NCI-H2171 treated with DMSO at 0.1 percent for 48 hours (cell line): ENCODE measurements around the gene TMEM258.

ENCODE experiments used
- DNase-seq: peaks from one replicate; lab custom pipeline; 2025; lab: John Stamatoyannopoulos, UW

The TMEM258 gene

DNA sequence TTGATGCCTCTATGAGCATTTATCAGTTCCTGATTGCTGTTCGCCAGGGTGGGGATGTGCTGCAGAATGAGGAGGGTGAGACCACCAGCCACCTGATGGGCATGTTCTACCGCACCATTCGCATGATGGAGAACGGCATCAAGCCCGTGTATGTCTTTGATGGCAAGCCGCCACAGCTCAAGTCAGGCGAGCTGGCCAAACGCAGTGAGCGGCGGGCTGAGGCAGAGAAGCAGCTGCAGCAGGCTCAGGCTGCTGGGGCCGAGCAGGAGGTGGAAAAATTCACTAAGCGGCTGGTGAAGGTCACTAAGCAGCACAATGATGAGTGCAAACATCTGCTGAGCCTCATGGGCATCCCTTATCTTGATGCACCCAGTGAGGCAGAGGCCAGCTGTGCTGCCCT, 3.1 kb upstream of the TMEM258 start:
- no peak for DNase-seq

DNA sequence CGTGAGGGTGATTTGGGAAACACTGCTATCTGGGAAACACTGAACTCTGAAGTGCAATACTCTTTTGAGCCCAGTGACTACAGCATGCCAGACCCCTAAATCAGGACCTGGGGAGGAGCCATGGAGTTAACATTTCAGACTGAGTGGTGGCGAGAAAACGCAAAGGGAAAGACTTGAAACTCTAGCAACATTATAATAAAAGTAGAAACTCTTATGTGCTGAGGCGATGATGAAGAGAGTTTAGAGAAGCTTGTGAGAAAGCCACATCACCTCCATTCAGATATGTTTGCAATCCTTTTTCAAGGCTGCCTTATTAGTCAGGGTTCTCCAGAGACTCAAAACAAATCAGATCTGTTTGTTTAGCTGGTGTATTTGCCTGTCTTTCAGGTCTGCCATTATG, 2.2 kb upstream of the TMEM258 start:
- no peak for DNase-seq

DNA sequence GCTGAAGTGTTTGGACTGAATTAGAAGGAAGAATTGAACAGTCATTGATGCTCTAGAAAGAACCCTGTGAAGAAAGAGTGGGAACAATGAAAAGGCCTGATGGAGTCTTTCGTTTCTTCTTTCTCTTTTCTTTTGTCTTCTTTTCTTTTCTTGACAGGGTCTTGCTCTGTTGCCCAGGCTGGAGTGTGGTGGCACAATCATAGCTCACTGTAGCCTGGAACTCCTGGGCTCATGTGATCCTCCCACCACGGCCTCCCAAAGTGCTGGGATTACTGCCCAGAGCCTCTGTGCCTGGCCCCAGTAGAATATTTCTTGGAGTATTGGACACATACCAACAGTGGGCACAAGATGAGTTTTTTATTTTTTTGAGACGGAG, 1.4 kb upstream of the TMEM258 start:
- no peak for DNase-seq

DNA sequence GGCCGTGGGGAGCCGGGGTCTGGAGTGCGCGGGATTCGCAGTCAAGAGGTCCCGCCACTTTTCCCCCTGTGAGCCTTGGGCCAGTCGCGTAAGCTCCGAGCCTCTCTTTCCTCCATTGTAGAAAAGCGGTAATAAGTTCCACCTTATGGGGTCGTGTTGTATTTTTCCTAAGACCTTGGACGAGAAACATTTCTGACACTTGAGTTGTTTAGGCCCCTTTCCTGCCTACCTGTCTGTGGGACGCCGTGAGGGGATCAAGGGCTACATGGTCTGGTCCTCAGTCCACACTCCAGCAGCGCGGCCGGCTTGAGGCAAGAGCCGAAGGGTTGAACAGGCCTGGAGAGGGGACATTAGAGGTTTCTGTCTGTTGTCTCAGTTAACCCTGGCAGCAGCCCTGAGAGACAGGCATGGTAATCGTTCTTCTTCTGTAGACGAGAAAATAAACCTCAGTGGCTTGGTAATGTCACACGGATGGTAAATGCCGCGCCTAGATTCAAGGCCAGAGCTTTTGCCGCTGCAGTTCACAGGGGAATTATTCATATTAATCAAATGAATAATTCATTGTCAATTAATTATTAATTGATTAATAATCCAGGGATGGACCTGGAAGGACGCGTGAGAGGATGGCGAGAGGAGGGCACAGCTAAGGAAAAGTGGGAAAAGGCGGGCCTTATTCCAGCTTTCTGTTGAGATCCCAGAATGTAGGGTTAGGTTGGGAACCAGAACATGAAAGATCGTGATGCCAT, 857 bp upstream of the TMEM258 start:
- DNase-seq, result peak; percentile 66

DNA sequence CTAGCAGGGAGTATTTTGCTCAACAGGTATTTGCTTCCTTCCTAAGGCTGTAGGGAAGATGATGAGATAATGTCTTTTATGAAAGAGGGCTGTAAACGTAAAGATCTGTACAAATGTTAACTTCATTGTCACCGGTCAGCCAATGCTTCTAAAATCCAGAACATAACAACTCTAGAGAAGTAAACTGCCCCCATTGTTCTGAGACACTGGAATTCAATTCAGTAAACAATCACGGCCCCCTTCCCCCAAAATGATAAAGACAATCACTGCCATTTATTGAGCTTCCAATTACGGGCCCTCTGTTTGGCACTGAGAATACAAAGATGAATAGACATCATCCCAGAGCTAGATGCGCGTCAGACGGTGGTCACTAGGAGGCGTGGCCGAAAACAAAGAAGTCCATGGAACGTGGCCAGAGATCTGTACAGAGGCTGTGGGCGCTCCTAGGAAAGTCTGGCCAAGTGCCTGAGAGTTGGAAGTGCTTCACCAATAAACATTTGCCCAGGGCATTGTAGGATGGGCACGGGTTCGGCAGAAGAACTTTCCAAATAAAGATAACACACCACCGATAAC, 576 bp downstream of the TMEM258 start:
- peak; percentile 51 for DNase-seq

DNA sequence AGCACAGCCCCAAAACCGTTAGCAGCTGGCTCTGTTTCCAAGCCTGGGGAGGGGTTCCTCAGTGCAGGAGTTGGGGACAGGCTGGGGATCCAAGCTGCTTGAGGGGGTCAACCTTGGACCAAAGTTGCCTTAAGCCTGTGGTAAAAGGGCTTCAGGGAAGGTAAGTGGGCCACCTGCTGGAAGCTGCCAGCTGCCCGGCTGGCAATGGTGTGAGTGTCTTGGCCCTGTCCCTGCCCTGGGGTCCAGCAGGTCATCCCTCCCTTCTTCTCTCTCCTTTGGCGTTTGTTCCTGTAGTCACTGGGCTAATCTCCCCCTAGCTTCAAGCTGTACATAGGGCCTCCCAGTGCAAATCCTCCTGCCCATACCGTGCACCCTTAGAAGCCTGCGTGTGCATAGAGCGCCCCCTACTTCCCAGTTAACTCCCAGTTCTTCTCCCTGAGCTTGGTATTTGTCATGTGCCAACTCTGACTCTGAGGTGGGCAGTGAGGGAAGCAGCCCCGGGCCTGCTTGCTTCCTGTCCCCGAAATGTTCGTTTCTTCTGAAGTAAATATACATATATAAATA, 4.4 kb downstream of the TMEM258 start:
- DNase-seq, result no peak

DNA sequence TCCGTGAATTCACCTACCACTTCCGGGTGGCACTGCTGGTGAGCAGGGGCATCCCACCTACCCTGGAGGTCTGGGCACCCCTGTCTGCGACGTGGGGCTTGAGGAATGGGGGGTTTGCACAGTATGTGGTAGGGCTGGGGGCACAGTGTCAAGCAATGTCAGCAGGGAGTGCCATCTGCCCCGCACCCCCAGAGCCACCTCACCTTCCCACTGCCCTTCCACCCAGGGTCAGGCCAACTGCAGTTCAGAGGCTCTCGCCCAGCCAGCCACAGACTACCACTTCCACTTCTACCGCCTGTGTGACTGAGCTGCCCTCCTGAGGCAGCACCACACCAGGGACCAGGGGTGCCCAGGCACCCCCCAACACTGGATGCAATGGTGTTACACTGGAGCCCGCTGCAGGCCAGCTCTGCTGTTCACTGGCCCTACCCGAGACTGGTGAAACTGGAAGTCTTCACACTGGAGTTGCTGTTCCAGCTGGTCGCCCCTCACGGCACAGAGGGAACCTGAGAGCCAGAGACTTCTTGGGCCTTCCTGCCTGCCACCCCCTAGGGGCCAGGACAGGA, 6.5 kb downstream of the TMEM258 start:
- DNase-seq, result no peak

DNA sequence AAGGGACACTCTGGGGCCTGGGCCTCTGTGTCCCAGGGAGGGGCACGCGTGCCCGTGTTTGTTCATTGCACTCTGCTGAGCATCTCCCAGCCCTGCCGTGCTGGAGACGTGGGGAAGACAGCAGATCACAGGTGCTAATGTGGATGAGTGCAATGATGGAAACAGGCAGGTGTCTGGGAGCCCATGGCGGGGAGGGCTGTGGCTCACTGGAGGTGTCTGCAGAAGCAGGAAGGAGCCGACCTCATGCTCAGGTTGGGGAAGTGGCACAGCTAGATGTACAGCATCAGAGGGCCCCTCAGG, 7.9 kb downstream of the TMEM258 start:
- DNase-seq, result no peak

DNA sequence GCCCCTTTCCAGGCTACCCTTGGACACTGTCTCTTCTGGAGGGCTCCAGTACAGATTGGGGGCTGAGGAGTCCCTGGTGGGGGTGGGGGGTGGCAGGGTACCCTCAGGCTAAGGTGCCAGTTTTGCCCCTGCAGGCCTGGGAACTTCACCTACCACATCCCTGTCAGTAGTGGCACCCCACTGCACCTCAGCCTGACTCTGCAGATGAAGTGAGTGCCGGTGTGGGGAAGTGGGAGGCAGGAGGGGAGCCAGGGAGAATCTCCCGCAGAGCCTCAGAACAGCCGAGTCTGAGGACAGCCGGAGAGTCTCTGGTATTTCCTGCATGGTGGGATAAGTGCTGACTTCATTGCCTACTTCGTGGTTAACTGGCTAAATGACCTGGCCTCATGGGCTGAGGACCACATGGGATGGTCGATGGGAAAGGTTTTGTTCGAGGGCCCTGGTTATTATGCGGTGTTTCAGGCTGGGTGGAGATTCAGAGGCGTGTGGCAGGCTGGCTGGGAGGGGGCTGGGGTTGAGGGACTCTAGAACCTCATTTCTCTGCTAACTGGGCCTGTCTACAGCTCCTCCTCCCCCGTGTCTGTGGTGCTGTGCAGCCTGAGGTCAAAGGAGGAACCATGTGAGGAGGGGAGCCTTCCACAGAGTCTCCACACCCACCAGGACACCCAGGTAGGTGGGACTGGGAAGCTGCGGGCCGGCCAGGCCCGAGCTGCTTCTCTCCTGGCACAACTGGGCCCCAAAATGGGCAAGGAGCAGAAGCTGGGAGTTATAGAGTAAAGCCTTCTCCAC, 8.5 kb downstream of the TMEM258 start:
- no peak for DNase-seq

DNA sequence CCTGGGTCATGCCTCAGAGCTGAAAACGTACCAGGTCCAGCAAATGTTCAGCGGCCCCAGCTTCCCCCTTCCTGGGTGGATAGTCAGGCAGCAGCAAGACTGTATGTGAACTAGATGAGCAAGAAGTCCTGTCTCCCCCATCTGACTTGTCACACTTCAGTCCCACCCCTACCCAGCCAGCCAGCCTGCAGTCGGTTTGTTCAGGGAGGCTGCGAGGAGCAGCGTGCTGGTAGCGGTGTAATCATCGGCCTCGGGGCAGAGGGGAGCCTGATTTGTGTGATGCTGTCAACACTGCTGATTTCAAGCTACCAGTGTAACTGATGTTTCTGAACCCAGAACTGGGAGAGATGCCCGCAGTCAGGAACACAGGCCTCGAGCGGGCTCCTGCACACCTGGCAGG, 9.6 kb downstream of the TMEM258 start:
- no peak for DNase-seq

DNA sequence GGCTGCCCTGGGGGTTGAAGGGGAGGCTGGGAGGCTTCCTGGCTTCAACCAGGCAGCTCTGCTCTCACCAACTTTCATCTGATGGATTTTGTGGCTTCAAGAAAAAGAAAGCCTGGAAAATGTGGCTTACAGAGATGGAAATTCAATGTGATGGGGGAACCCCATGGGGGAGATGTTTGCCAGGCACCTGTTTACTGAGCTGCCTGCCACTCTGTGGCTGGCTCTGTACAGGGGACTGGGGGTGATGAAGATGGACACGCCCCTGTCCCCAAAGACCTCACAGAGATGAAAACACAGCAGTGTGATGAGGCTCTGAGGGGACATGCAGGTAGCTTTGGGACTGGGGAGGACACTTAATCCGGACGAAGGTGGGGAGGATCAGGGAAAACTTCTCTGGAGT, 10.1 kb downstream of the TMEM258 start:
- no peak for DNase-seq

DNA sequence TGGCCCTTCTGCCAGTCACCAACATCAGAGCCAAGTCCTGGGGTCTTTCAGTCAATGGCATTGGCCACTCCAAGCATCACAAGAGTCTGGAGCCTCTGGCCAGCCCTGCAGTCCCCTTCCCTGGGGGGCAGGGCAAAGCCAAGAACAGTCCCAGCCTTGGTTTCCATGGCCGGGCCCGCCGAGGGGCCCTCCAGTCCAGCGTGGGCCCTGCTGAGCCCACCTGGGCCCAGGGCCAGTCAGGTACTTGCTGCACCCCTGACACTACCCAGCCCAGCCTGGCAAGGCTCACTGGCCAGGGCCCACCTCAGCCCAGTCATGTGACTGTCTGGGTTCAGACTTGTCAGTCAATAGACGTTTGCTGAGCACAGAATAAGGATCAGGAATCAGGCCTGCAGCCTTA, 10.8 kb downstream of the TMEM258 start:
- DNase-seq, result no peak

DNA sequence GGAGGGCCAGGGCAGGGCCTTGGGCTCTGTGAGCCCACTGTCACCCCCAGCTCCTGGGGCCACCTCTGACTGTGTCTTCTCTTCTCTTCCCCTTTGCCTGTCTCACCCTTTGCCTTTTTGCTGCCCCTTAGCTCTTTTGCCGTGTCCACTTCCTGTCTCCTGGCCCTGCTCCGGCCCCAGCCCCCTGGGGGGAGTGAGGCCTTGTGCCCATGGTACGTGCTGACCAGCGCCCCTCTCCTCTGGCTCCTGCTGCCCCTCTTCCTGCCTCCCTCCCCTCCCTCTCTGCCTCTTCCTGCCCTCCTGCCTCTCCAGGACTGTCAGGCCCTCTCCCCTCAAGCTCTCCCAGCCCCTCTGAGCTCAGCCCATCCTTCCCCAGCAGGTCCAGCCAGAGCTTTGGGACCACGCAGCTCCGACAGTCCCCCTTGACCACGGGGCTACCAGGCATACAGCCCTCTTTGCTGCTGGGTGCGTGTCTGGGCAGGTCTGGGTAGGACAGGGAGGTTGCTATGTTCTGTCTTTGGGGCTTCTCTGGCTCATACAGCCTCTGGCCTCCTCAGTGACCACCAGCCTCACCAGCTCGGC, 11.7 kb downstream of the TMEM258 start:
- DNase-seq, result no peak

DNA sequence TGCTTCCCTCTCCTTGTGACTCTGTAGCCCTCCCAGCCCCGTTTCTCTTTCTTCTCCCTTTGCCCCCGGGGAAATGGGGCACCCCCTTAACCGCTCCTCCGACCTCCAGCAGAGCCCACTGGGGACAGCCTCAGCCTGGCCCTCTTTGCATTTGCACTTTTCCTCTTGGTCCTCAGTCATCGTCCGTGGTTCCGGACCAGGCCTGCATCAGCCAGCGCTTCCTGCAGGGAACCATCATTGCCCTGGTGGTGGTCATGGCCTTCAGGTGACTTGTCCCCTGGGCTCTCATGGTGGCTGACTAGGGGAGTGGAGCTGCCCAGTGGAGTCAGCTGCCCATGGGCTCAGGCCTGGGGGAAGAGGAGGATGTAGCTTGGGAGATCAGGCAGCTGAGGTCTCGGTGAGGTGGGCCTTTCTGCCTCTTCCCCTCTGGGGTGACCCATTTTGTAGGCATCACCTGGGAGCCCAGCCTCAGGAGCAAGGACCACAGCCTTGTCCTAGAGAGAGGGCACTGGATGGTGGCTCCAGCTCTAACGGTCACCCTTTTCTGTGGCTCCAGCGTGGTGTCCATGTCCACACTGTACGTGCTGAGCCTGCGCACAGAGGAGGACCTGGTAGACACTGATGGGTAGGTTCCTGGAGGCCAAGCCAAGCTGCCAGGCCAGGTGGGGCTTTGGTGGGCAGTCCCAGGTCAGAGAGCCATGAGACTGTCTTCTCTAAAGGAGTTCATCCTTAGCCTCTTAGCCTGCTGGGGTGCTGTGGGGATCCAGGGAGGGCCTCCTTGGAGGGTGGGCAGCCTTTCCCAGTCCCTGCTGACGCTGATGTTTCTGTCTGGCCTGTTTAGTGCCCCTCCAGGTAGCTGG, 12.5 kb downstream of the TMEM258 start:
- no peak for DNase-seq

DNA sequence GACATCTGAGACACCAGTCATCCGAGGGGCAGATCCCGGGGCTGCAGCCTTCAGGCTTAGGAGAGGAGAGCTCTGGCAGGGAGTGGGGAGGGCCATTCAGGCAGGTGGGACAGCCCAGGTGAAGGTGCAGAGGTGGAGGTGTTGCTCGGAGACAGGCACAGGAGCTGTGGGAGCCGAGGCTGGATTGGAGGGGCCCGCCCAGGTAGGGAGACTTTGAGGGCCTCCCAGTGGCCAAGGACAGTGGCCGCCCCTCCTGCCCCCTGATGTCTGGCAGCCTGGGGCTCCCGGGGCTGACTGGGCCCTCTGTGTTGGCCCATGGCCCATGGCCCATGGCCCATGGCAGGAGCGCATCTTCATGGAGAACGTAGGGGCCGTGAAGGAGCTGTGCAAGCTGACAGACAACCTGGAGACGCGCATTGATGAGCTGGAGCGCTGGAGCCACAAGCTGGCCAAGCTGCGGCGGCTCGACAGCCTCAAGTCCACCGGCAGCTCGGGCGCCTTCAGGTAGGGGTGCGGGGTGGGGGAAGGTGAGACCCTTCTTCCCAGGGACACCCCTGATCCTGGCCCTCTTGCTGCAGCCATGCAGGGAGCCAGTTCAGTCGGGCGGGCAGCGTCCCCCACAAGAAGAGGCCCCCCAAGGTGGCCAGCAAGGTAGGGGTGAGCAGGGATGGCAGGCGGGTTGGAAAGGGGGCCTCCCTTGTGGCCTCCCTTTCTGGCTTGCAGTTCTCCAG, 13.3 kb downstream of the TMEM258 start:
- no peak for DNase-seq

DNA sequence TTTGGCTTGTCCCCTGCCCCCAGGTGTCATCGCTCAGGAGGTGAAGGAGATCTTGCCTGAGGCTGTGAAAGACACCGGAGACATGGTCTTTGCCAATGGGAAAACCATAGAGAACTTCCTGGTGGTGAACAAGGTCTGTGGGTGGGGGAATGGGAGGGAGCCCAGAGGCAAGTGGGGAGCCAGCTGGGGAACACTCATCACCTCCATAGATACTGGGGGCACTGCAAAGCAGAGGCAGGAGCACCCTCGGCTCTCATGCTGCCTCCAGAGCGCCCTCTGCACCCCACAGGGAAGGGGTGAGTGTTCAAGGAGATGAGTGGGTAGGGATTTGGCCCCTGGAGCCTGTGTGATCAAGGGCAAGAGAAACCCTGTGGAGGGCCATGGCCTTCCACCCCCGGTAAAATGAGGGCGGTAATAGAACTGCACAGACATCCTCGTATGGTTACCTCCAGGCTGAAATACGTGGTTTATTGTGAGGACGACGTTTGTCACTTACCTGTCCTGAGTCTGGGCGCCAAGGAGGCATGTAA, 14.0 kb downstream of the TMEM258 start:
- DNase-seq, result no peak

DNA sequence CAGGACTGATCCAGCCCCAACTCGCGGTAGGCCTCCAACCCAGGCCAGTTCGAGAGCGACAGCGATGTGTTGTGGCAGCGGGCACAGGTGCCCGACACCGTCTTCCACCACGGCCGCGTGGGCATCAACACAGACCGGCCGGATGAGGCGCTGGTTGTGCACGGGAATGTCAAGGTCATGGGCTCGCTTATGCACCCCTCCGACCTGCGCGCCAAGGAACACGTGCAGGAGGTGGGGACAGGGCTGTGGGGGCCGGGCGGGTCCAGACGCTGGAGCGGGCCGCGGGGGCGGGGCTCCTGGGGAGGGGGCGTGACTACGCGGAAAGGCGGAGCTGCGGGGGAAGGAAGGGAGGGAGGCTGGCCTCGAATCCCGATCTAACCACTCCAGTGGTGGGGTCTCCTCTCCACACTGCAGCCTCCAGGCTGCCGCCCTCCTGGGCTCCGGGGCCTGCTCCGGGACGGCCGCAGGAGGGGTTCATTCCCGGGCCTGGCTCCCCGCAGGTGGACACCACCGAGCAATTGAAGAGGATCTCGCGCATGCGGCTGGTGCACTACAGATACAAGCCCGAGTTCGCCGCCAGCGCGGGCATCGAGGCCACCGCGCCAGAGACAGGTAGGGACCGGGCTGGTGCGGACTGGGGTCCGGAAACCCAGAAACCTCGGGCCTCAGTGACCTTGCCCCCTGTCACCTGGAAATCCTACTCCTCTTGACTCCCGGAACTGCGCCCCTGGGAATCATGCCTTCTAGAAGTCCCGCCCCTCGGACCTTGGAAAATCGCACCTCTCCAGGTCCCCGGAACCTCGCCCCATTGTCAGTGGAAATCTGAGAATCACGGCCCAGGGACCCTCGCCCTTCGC, 14.9 kb downstream of the TMEM258 start:
- no peak for DNase-seq

DNA sequence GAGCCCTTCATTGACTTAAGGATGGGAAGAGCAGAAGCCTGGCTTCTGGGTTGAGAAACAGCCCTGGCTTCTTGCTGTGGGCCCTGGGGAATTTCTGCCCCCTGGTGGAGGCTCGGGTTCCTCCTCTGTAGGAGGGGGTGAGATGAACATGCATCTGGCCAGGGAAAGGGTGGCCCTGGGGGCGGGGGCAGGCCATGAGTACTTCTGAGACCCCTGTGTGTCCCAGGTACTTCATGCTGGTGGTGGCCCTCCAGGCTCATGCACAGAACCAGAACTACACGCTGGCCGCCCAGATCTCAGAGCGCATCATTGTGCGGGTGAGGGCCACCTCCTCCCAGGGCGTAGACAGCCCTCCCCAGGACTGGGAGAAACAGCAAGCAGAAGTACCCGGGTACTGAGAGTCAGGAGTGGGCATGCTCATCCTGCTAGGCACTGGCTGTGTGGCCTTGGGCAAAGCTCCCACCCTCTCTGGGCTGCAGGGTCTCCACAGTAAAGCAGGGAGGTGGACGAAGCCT, 15.8 kb downstream of the TMEM258 start:
- peak; percentile 29 for DNase-seq
